A673 (cell line): Measurements from ENCODE around the gene FBXL17. TPM values are rescaled to one million over a fixed set of nuclear protein-coding genes. Genes with fewer than 3 reads are reported as not detected.

ENCODE experiments used
- BruUV-seq: library from RNA; stranded (reverse); fragments of 400-500 nt; replicated peaks from 2 replicates; lab custom pipeline; 2021; lab: Mats Ljungman, UMichigan
- CTCF ChIA-PET: fragments of 300-600 bp; sonication (Branson Sonifier 250); formaldehyde crosslinking; loops from one replicate; lab custom pipeline; 2022; ENCODE audit warnings: antibody characterized with exemption; lab: Charles Lee
- POLR2A ChIA-PET: fragments of 300-600 bp; sonication (Branson Sonifier 250); formaldehyde crosslinking; loops from one replicate; lab custom pipeline; 2022; ENCODE audit warnings: antibody characterized with exemption; ENCODE audit not compliant: low non-redundant PET; lab: Charles Lee
- DNase-seq: peaks from one replicate; pipeline ENCODE4 v3.0.0-alpha.2; 2015; ENCODE audit warnings: low spot score
- H3K27ac ChIP-seq: fragments of 200-600 bp; sonication (generic); 2 replicates; pipeline ENCODE4 v1.5.1; 2016; ENCODE audit warnings: mixed run types, low read depth, mild to moderate bottlenecking, mixed read lengths, antibody characterized with exemption, low read length; ENCODE audit not compliant: poor library complexity, severe bottlenecking
- H3K27me3 ChIP-seq: fragments of 200-600 bp; sonication (generic); replicated peaks from 2 replicates; pipeline ENCODE4 v1.6.1; 2017; ENCODE audit warnings: mixed run types, low read depth, mild to moderate bottlenecking, mixed read lengths, antibody characterized with exemption, low read length; ENCODE audit not compliant: insufficient read depth, poor library complexity
- H3K36me3 ChIP-seq: fragments of 200-600 bp; sonication (generic); 2 replicates; pipeline ENCODE4 v1.6.1; 2016; ENCODE audit warnings: mixed run types, mild to moderate bottlenecking, mixed read lengths, antibody characterized with exemption, low read length; ENCODE audit not compliant: insufficient read depth, poor library complexity, severe bottlenecking
- H3K4me1 ChIP-seq: fragments of 200-600 bp; sonication (generic); 2 replicates; pipeline ENCODE4 v1.6.1; 2017; ENCODE audit warnings: mixed run types, mild to moderate bottlenecking, mixed read lengths, antibody characterized with exemption, low read length; ENCODE audit not compliant: insufficient read depth, poor library complexity, severe bottlenecking
- H3K4me3 ChIP-seq: fragments of 200-600 bp; sonication (generic); 2 replicates; pipeline ENCODE4 v1.5.1; 2016; ENCODE audit warnings: low read depth, mixed run types, mild to moderate bottlenecking, mixed read lengths, low read length; ENCODE audit not compliant: poor library complexity, severe bottlenecking
- H3K9me3 ChIP-seq: fragments of 200-600 bp; sonication (generic); 2 replicates; pipeline ENCODE4 v1.6.1; 2016; ENCODE audit warnings: mixed run types, low read depth, mild to moderate bottlenecking, mixed read lengths, antibody characterized with exemption, low read length; ENCODE audit not compliant: poor library complexity, severe bottlenecking
- CTCF ChIP-seq: fragments of 300-800, 200-600 bp; sonication (generic); conservative IDR thresholded peaks from 2 replicates; pipeline ENCODE4 v1.5.1; 2017; ENCODE audit warnings: low read depth, mild to moderate bottlenecking, antibody characterized with exemption, low read length, moderate library complexity, mixed read lengths
- EZH2 ChIP-seq: fragments of 200-600 bp; sonication (generic); IDR thresholded peaks from 2 replicates; pipeline ENCODE4 v1.6.1; 2017; ENCODE audit warnings: borderline replicate concordance, low read depth, mild to moderate bottlenecking, mixed read lengths, antibody characterized with exemption, low read length; ENCODE audit not compliant: poor library complexity, severe bottlenecking
- intact Hi-C: fragments of 100-400 bp; cut with micrococcal nuclease; formaldehyde crosslinking; loops from one replicate; pipeline ENCODE4 v1.10.0; 2022; ENCODE audit not compliant: unreplicated experiment
- total RNA-seq: library from RNA; stranded (reverse); gene quantifications from 2 replicates; pipeline ENCODE4 v1.2.3, GENCODE V29; 2021

FBXL17 gene
- total RNA-seq, 1 experiment from 2014 or later, result 5.7 TPM

GRCh38 chr5:107887166-107887943, 494.5 kb downstream of the FBXL17 start:
- DNase-seq, result no peak
- intact Hi-C loops, result no loop called here
- no peaks in the 10 kb centered on the region for H3K36me3 ChIP-seq
- POLR2A ChIA-PET, result interaction anchor here (0.7 kb wide), 1 partner anchor 13 kb away, joined by 5 read pairs; no protein-coding TSS in a partner anchor
- H3K9me3 ChIP-seq, result no peaks in the 10 kb centered on the region
- CTCF ChIA-PET, result interaction anchor here (0.6 kb wide), 1 partner anchor 155 kb away, joined by 5 read pairs; no protein-coding TSS in a partner anchor
- no peaks in the 10 kb centered on the region for H3K27me3 ChIP-seq
- no peak overlapping the region for H3K27ac ChIP-seq
- H3K4me1 ChIP-seq, result no peaks in the 10 kb centered on the region
- no TSS peak for BruUV-seq
- H3K4me3 ChIP-seq, result no peak overlapping the region
- no peak for TF ChIP-seq EZH2
- no peak for TF ChIP-seq CTCF

GRCh38 chr5:107885601-107886000, 496.3 kb downstream of the FBXL17 start:
- no peak for TF ChIP-seq CTCF
- no peak for TF ChIP-seq EZH2
- no TSS peak for BruUV-seq
- ChIA-PET POLR2A (no interaction called here), CTCF (no interaction called here)
- Histone ChIP-seq H3K9me3 (no peaks in the 10 kb centered on the region), H3K36me3 (no peaks in the 10 kb centered on the region), H3K4me3 (no peak overlapping the region), H3K27me3 (no peaks in the 10 kb centered on the region), H3K4me1 (no peaks in the 10 kb centered on the region), H3K27ac (no peak overlapping the region)
- intact Hi-C loops, result no loop called here
- no peak for DNase-seq

GRCh38 chr5:107884871-107885270, 497.0 kb downstream of the FBXL17 start:
- no peak for TF ChIP-seq CTCF
- TF ChIP-seq EZH2, result no peak
- H3K9me3 ChIP-seq, result no peaks in the 10 kb centered on the region
- intact Hi-C loops, result no loop called here
- no peak overlapping the region for H3K27ac ChIP-seq
- ChIA-PET POLR2A (no interaction called here), CTCF (no interaction called here)
- DNase-seq, result no peak
- no peaks in the 10 kb centered on the region for H3K27me3 ChIP-seq
- no TSS peak for BruUV-seq
- H3K4me3 ChIP-seq, result no peak overlapping the region
- no peaks in the 10 kb centered on the region for H3K36me3 ChIP-seq
- no peaks in the 10 kb centered on the region for H3K4me1 ChIP-seq
